Measurements from ENCODE around the gene CCDC174.
A peak's percentile ranks its signal among the peaks of the same experiment; 100 is the strongest.

The CCDC174 gene

GRCh38 chr3:14625443-14625842 is 26.1 kb upstream of the CCDC174 start:
- no peak for DNase-seq (ENCODE audit: low read depth in 2 of 3, low spot score in 1 of 3)

GRCh38 chr3:14627815-14628214 is 23.7 kb upstream of the CCDC174 start:
- DNase-seq (ENCODE audit: low read depth in 2 of 3, low spot score in 1 of 3): no peak

GRCh38 chr3:14628406-14628805 is 23.2 kb upstream of the CCDC174 start:
- no peak for DNase-seq (ENCODE audit: low read depth in 2 of 3, low spot score in 1 of 3)

- DNase-seq (ENCODE audit: low read depth in 2 of 3, low spot score in 1 of 3): no peak
Observed at GRCh38 chr3:14630404-14631100, 21.0 kb upstream of the CCDC174 start.

- DNase-seq (ENCODE audit: low read depth in 2 of 3, low spot score in 1 of 3): no peak
Observed at GRCh38 chr3:14631101-14631497, 20.5 kb upstream of the CCDC174 start.

GRCh38 chr3:14631687-14632441 is 19.7 kb upstream of the CCDC174 start:
- no peak for DNase-seq (ENCODE audit: low read depth in 2 of 3, low spot score in 1 of 3)

GRCh38 chr3:14632442-14632930 is 19.1 kb upstream of the CCDC174 start:
- DNase-seq (ENCODE audit: low read depth in 2 of 3, low spot score in 1 of 3): no peak

- no peak for DNase-seq (ENCODE audit: low read depth in 2 of 3, low spot score in 1 of 3)
Observed at GRCh38 chr3:14633417-14633816, 18.1 kb upstream of the CCDC174 start.

- DNase-seq (ENCODE audit: low read depth in 2 of 3, low spot score in 1 of 3): peak; percentile 17 to 47 (median 39)
Observed at GRCh38 chr3:14633819-14634424, 17.6 kb upstream of the CCDC174 start.

GRCh38 chr3:14634763-14635400 is 16.7 kb upstream of the CCDC174 start:
- DNase-seq (ENCODE audit: low read depth in 2 of 3, low spot score in 1 of 3): no peak

- no peak for DNase-seq (ENCODE audit: low read depth in 2 of 3, low spot score in 1 of 3)
Observed at GRCh38 chr3:14636496-14637087, 15.0 kb upstream of the CCDC174 start.

GRCh38 chr3:14640157-14640562 is 11.4 kb upstream of the CCDC174 start:
- no peak for DNase-seq (ENCODE audit: low read depth in 2 of 3, low spot score in 1 of 3)

- no peak for DNase-seq (ENCODE audit: low read depth in 2 of 3, low spot score in 1 of 3)
Observed at GRCh38 chr3:14640734-14641133, 10.8 kb upstream of the CCDC174 start.

GRCh38 chr3:14641346-14641745 is 10.2 kb upstream of the CCDC174 start:
- DNase-seq (ENCODE audit: low read depth in 2 of 3, low spot score in 1 of 3): no peak

- no peak for DNase-seq (ENCODE audit: low read depth in 2 of 3, low spot score in 1 of 3)
Observed at GRCh38 chr3:14645453-14645852, 6.1 kb upstream of the CCDC174 start.

- no peak for DNase-seq (ENCODE audit: low read depth in 2 of 3, low spot score in 1 of 3)
Observed at GRCh38 chr3:14646131-14646573, 5.4 kb upstream of the CCDC174 start.

GRCh38 chr3:14646589-14647413 is 4.8 kb upstream of the CCDC174 start:
- no peak for DNase-seq (ENCODE audit: low read depth in 2 of 3, low spot score in 1 of 3)

GRCh38 chr3:14647976-14648955 is 3.3 kb upstream of the CCDC174 start:
- DNase-seq (ENCODE audit: low read depth in 2 of 3, low spot score in 1 of 3): no peak

GRCh38 chr3:14649466-14649865 is 2.1 kb upstream of the CCDC174 start:
- no peak for DNase-seq (ENCODE audit: low read depth in 2 of 3, low spot score in 1 of 3)

Data from stimulated activated CD4-positive, alpha-beta T cell treated with anti-CD3 and anti-CD28 coated beads, Interleukin-12 subunit alpha, Interleukin-12 subunit beta, amount 100 ng/mL, for 48 hours (primary cell).